GM21786 (cell line): Measurements from ENCODE around the gene SACS.

Experiments used
- ATAC-seq: cut with Tn5 transposase; IDR thresholded peaks from one replicate; pipeline ENCODE4 v1.9.1; 2021; ENCODE audit not compliant: unreplicated experiment

The SACS gene

GRCh38 chr13:23372264-23372906, 61.1 kb downstream of the SACS start:
- ATAC-seq, result no peak

GRCh38 chr13:23367907-23368306, 65.6 kb downstream of the SACS start:
- no peak for ATAC-seq

- no peak for ATAC-seq
Observed at GRCh38 chr13:23365652-23366051, 67.8 kb downstream of the SACS start.

DNA sequence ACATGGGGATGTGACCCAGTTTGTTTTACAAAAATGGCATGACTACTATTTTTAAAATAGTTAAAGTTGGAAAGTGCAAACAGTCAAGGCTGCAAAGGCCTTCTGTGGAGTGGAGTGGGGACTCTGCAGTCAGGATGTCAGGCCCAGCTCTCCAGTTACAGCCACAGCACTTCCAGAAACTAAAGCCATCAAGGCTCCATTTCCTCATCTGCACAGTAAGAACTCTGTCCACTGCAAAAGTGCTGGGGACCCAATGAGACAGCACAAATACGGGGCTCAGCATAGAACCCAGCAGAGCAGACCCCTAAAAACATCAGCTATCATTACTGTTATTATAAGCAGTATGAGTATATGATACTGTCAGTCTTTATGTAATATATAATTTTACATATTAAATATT, 73.6 kb downstream of the SACS start:
- ATAC-seq, result no peak

- no peak for ATAC-seq
Observed at GRCh38 chr13:23357349-23357748, 76.2 kb downstream of the SACS start.

GRCh38 chr13:23356368-23356767, 77.1 kb downstream of the SACS start:
- ATAC-seq, result no peak

- no peak for ATAC-seq
Observed at GRCh38 chr13:23354520-23354919, 79.0 kb downstream of the SACS start.

DNA sequence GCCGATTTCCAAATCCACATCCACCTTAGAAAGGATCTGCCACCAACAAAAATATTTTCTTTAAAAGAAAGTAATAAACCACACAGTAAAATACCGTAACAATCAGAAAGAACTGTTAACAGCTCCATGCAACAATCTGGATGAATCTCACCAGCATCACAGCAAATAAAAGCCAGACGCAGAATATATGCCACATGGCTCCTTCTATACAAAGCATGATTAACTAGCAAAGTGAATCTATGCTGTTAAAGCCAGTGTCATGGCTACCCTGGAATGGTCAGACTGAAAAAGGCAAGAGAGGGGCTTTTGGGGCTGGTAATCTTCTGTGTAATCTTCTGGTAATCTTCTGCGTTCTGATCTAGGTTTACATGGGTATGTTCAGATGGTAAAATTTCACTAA, 81.3 kb downstream of the SACS start:
- ATAC-seq, result no peak

- ATAC-seq, result no peak
Observed at GRCh38 chr13:23350009-23350408, 83.5 kb downstream of the SACS start.

GRCh38 chr13:23349161-23349897, 84.2 kb downstream of the SACS start:
- ATAC-seq, result no peak

DNA sequence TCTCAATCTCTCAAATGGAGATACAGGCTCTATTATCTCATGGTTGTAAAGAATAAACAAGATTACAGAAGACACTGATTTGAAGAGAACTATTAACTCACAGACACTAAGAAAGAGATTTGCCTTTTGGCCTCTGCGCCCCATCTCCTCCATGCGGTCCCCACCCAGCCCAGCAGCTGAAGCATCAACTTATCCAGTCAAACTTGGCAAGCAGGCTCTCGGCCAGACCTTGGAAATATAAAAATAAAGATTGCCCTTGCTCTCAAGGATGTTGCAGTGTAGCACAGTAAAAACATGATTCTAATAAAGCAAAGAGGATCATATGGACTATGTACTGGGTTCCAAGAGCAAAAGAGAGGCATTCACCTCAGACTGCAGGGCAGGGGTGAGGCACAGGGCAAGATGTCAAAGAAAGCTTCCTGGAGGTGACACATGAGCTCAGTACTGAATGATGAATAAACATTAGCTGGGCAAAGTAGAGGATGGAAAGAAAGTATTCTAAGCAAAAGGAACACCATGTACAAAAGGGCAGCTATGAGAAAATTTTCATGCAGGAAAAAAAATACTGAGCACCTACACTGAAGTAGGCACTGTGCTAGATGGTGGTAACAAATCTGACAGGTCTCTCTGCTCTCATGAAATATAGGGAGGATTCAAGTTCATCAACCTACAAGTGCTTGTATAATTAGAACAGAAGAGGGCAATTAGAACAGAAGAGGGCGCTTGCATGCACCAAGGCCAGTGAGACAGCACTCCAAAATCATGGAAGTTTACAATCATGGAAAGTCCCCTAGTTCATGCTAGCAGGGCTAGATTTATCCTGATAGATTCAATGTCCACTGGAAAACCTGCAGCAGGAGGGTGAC, 85.0 kb downstream of the SACS start:
- ATAC-seq, result no peak

DNA sequence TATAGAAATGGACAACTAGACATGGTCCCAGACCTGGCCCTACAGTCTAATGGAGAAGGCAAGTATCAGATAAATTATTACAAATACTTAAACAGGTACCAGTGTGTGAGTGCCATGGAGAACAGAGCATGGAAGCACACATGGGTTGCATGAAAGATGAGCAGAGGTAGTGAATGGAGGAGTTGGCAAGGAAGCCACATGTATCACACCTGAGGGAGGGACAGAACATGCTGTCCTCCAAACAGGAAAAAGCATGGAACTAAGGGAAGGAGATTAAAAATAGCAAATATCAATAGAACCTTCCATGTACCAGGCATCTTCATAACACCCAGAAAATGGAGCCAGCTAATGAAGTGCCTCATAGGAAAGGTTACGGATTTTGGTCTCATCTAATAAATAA, 85.9 kb downstream of the SACS start:
- no peak for ATAC-seq

DNA sequence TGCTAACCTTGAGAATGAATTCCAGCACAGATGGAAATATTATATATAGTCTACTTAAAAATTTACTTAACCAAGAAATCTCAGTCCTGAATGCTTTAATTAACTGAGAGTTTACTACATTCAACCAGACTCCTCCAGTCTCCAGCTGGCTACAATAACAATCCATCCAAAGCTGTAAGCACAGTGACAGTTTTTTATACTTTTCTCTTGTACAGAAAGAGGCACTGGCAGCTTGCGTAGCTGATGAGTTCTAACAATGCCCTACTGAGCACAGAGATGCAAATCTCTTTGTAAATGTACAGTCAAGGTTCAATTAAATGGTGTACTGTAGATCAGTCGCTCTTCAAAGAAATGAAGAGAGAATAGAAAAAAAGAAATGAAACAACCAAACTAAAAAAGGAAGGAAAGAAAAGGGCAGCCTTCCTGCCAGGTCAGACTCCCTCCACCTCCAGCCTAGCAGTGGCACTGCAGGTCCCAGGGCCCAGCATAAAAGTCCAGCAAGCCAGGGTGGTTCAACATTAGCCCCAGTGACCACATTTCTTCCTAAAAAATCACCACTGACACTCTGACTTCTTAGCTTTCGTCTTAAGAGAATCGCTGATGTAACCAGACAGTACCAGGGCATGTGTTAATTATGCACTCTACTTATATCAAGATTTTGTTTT, 88.4 kb downstream of the SACS start:
- no peak for ATAC-seq

DNA sequence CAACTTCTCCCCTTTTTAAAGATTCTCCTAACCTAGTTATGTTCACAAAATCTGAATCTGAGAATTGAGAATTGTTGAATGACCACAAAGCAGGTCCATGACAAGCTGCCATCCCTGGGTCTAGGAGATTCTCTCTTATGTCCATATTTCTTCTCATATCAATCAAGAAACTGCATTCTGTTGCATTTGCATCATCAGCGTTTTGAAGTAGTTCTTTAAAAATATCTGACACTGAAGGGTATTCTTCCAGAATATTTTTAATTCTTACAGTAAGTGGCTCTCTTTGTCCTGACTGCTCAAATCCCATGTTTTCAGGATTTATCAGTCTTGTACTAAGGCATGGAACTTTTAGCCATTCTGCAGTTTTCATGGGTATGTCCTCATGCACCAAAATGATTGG, 94.3 kb downstream of the SACS start:
- no peak for ATAC-seq

DNA sequence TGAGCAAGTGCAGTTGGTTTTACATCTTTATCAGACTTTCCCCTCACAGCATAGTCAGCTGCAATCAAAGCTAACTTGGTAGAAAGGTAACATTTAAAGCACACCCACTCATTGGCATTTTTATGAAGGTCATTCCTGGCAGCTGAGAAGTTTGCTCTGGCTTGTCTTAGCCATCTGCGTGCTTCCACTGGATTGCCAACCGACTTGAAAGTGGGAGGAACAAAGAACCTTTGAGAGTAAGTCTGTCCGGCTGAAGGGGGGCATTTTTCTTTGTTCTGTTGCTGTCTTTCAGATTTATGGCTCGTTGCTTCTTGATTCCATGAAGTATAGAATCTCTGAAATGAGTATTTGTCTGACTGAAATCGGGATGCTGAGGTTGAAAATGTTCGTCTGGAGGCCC, 103.1 kb downstream of the SACS start:
- ATAC-seq, result no peak

GRCh38 chr13:23325191-23325590, 108.3 kb downstream of the SACS start:
- ATAC-seq, result no peak

DNA sequence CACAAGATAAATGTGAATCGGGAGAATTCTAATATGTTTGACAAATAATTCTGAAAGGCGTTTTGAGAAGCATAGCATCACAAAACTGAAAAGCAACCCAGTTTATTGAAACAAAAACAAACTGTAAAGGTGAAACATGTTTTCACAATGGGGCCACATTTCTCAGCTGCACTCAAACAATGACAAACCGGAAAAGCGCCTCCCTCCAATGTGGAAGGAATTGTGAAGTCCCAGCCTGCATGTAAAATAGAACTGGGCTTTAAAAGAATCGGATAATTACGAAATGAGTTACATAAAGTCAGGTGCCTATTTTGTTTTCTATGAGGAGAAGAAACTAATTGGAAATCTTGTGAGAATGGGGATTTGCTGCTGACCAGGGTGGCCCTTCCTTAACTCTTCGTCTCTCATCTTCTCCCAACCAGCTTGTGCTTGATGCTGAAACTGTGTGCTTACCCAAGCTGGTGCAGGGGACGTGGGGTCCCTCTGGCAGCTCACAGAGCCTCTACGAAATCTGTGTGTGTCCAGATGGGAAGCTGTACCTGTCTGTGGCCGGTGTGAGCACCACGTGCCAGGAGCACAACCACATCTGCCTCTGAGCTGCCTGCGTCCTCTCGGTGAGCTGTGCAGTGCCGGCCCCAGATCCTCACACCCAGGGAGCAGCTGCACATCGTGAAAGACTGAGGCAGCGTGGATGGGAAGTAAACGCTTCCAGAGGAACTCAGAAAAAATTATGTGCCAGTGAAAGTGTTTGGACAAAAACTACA, 109.4 kb downstream of the SACS start:
- ATAC-seq, result no peak

DNA sequence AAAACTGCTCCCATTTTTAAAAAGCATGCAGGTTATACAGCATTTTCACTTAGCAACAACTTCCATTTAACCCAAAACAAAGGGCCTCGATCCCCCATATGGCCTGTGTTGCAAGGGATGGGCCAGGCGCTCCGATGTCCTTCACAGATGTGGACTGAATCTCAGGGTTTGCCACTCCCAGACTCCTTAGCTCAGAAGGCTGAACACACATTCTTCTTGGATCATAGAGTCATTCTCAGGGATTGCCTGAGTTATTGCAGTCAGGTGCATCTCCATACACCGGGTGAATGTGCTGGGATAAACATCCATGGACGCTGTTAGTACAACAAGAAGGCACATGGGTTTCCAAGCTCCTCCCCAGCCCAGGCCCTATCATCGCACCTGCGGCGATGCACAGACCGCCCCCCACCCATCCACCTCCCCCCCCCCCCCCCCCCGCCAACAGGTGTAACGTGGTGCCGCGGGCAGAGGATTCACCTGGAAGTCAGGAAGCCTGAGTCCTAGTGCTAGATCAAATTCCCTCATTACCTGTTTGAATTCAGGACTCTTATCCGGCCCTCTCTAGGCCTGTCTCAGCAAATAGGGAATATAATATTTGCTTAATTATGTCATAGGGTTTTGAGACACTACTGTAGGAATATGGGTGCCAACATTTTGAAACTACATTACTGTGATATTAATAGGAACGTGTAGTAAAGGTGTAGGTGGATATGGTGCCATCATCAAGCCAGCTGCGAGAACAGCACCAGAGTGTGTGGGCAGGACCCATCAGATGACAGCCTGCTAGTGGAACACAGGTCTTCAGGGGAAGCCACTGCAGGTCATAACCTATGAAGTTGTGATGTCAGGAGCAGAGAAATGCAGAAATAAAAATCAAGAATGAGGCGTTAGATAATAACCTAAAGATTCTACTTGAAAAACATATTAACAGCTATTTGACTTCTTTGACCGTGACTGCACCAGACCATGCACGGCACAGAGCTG, 110.9 kb downstream of the SACS start:
- no peak for ATAC-seq

DNA sequence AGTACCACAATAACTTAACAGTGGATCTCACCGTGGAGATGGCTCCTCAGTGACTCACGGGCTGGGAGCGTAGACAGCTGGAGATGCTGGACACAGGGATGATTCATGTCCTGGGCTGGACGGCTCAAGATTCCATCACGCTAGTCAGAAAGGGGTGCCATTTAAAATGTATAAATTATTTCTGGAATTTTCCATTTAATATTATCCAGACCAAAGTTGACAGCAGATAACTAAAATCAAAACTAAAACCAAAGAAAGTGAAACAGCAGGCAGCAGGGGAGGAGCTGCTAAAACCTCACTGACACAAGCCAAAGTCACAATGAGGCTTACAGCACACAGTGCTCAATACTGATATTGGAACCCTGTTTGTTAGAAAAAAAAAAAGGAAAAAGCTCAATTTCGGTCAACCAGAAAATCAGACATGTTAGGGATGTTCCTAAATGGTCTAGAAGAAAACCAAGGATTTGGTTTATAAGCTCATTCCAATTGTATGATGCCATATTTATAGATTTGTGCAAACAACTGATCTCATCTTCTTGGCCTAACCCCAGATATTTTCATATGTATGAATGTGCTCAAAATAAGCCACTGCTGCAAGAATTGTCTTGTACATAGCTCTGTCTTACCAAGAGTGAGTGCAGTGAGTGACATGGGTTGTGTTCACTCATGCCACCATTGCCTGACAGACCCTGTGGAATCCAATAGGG, 111.8 kb downstream of the SACS start:
- peak; percentile 79 for ATAC-seq
